A549 treated with CpdA at 1 μM for 4 hours (cell line): Measurements from ENCODE around the gene KRTAP21-1. TPM values are rescaled to one million over a fixed set of nuclear protein-coding genes. Genes with fewer than 3 reads are reported as not detected.

Experiments used
- total RNA-seq: library from RNA; stranded (reverse); fragments of 200-300 nt; extraction: Qiagen RNA extraction; gene quantifications from 5 replicates; pipeline ENCODE4 v1.2.3, GENCODE V29; 2022; ENCODE audit warnings: low read depth

KRTAP21-1 gene
- total RNA-seq: not detected in 5 replicates

DNA sequence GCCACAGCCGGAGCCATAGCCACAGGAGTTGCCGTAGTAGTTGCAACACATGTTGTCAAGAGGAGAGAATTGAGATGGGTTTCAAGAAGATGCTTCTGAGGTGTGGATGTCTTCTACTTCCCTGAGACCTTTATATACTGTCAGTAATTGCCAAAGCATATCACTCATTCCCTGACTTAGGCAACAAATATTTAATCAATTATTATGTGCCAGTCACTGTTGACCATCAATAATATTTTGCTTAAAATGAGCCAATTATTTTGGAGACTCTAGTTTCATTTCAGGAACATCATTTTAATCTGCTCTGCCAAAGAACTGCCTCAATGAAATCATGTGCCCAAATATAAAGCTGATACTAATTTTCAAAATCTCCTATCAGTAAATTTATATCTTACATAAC lies at the start of gene KRTAP21-1:
Gene KRTAP21-1 (minus strand): TSS at position 101 of the 400 bp plus-strand sequence. CDS start 50 bp downstream, at position 51.

DNA sequence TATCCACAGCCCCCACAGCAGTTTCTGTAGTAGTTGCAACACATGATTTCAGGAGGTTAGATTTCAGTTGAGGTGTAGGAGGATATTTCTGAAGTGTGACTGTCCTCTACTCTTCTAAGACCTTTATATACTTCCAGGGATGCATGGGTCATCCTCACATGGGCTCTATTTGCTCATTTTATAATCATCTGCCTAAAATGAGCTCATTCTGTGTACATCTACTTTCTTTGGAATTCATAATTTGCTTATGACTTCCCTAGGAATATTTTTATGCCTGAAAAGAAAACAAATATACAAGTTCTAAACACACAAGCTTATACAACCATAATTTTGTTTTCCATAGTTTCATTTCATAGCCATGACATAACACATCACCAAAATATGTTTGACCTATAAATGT lies 8.1 kb downstream of the KRTAP21-1 start, which contains the start of gene KRTAP21-2:
Gene KRTAP21-2 (minus strand): TSS at position 101 of the 400 bp plus-strand sequence. CDS start 57 bp downstream, at position 44.

DNA sequence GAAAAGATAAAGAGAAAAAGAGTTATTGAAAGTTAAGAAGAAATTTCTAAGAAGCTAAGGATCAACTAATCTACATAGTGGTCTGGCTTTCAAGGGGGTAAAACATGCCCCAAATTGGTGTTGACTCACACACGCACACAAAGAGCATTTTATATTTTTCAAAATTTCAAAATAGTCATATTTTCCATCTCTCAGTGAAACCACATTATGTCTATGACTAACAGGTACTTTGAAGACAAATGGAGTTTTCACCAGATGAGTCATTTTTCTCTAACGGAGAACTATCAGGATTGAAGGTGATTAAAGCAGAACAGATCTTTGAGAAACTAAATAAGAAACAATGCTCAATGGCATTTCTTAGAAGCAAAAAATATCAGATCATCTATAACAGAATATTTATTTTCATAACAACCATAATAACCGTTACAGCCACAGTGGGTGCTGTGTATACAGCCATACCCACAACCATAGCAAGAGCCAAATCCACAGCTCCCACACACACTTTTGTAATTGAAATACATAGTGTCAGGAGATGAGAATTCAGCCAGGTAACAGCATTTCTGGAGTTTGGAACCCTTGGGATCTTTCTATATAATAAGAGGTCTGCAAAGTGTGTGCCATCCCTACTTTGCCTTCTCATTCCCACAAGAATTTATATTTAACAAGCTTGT lies 36.9 kb downstream of the KRTAP21-1 start, which contains the start of gene KRTAP21-3:
Gene KRTAP21-3 (minus strand): TSS at position 539 of the 671 bp plus-strand sequence. CDS start 18 bp downstream, at position 521.

Other genes starting within 250 kb of the KRTAP21-1 start
- not detected in 5 replicates for gene KRTAP19-6, start 213.6 kb downstream of the KRTAP21-1 start, total RNA-seq
- not detected in 5 replicates for gene KRTAP19-7, start 194.1 kb downstream of the KRTAP21-1 start, total RNA-seq
- not detected in 5 replicates for gene KRTAP22-2, start 165.0 kb downstream of the KRTAP21-1 start, total RNA-seq
- gene KRTAP6-3, start 163.0 kb downstream of the KRTAP21-1 start, total RNA-seq: not detected in 5 replicates
- not detected in 5 replicates for gene KRTAP6-2, start 156.5 kb downstream of the KRTAP21-1 start, total RNA-seq
- gene KRTAP22-1, start 154.3 kb downstream of the KRTAP21-1 start, total RNA-seq: not detected in 5 replicates
- gene KRTAP6-1, start 141.5 kb downstream of the KRTAP21-1 start, total RNA-seq: not detected in 5 replicates
- not detected in 5 replicates for gene KRTAP20-1, start 139.0 kb downstream of the KRTAP21-1 start, total RNA-seq
- not detected in 5 replicates for gene KRTAP20-4, start 134.8 kb downstream of the KRTAP21-1 start, total RNA-seq
- gene KRTAP20-2, start 120.2 kb downstream of the KRTAP21-1 start, total RNA-seq: not detected in 5 replicates
- gene KRTAP20-3, start 112.6 kb downstream of the KRTAP21-1 start, total RNA-seq: not detected in 5 replicates
- not detected in 5 replicates for gene KRTAP21-3, start 36.7 kb downstream of the KRTAP21-1 start, total RNA-seq
- not detected in 5 replicates for gene KRTAP21-2, start 8.2 kb downstream of the KRTAP21-1 start, total RNA-seq
- gene KRTAP8-1, start 57.8 kb upstream of the KRTAP21-1 start, total RNA-seq: not detected in 5 replicates
- not detected in 5 replicates for gene KRTAP7-1, start 74.3 kb upstream of the KRTAP21-1 start, total RNA-seq
- gene KRTAP11-1, start 126.2 kb upstream of the KRTAP21-1 start, total RNA-seq: not detected in 5 replicates